Measurements from ENCODE around the gene C1orf141. TPM values are rescaled to one million over a fixed set of nuclear protein-coding genes. Genes with fewer than 3 reads are reported as not detected.
A peak's percentile ranks its signal among the peaks of the same experiment; 100 is the strongest.

Gene C1orf141
- total RNA-seq, 1 experiment from 2014 or later = not detected

GRCh38 chr1:67053785-67054772 is 80.7 kb downstream of the C1orf141 start, which contains the start of gene SLC35D1 (continued):
- TF ChIP-seq STAT6 (CRISPR knock-in tag; conservative IDR thresholded peaks at IDR 0.05; ENCODE audit: low read depth) (no peak), ZNF416 (CRISPR knock-in tag; IDR thresholded peaks at IDR 0.05) (no peak), USF2 (CRISPR knock-in tag; IDR thresholded peaks at IDR 0.05) (no peak), FOXP4 (CRISPR knock-in tag; IDR thresholded peaks at IDR 0.05) (0 out of 2 replicates have a peak, but pooled peaks have one; percentile 21)

GRCh38 chr1:67053535-67053784 is 81.3 kb downstream of the C1orf141 start:
- Mint-ChIP-seq H3K4me3 (peak overlapping the region; percentile 81), H3K9me3 (no peaks in the 10 kb centered on the region), H3K27me3 (ENCODE audit: low read depth) (peaks cover 7% of the 10 kb centered on the region), H3K4me1 (peaks cover 26% of the 10 kb centered on the region), H3K27ac (no peak overlapping the region), H3K36me3 (no peaks in the 10 kb centered on the region; the same call in 1 of the 2 replicates)
- POLR2A ChIA-PET = interaction anchor here (0.6 to 1.3 kb wide), 8 partner anchors 18 to 128 kb away, joined by 3 to 6 read pairs (median 3); partner anchors contain the start of genes DNAI4 and MIER1
- DNase-seq (ENCODE audit: low spot score) (no peak), ATAC-seq (peak; percentile 57)
- CTCF ChIA-PET = interaction anchor here (0.9 to 1.3 kb wide), 5 partner anchors 34 to 160 kb away, joined by 3 to 10 read pairs (median 6); partner anchors contain the start of genes DNAI4 and MIER1
- TF ChIP-seq ATF6 (CRISPR knock-in tag; IDR thresholded peaks at IDR 0.05) (no peak), ZNF396 (CRISPR knock-in tag; IDR thresholded peaks at IDR 0.05; ENCODE audit: borderline replicate concordance) (no peak), TP53 (CRISPR knock-in tag; IDR thresholded peaks at IDR 0.05) (no peak), ZNF281 (CRISPR knock-in tag; IDR thresholded peaks at IDR 0.05) (no peak), ZNF232 (CRISPR knock-in tag; IDR thresholded peaks at IDR 0.05) (no peak), EMX1 (CRISPR knock-in tag; IDR thresholded peaks at IDR 0.05) (no peak), E2F4 (CRISPR knock-in tag; IDR thresholded peaks at IDR 0.05; ENCODE audit: borderline replicate concordance, low read depth) (no peak), USF1 (CRISPR knock-in tag; IDR thresholded peaks at IDR 0.05) (no peak), TCF7 (CRISPR knock-in tag; IDR thresholded peaks at IDR 0.05; ENCODE audit: low read depth) (no peak), CTCF (IDR thresholded peaks at IDR 0.05) (no peak), NFE2L1 (CRISPR knock-in tag; IDR thresholded peaks at IDR 0.05) (no peak), ZBTB21 (CRISPR knock-in tag; IDR thresholded peaks at IDR 0.05; ENCODE audit: borderline replicate concordance) (no peak), ZNF138 (CRISPR knock-in tag; conservative IDR thresholded peaks at IDR 0.05) (no peak)
